HL-60 (cell line): Measurements from ENCODE around the gene FNDC3B.

ENCODE experiments used
- DNase-seq, 2 experiments: peaks; one replicate each; pipeline ENCODE4 v3.0.0-alpha.2; 2010 to 2020; ENCODE audit warnings: low read depth in 1 of 2, low spot score in 1 of 2
- H3K27ac ChIP-seq: fragments of 250-450 bp; sonication (Bioruptor Pico); replicated peaks from 2 replicates; pipeline ENCODE4 v1.5.1; 2020; ENCODE audit warnings: mild to moderate bottlenecking, moderate library complexity
- H3K27me3 ChIP-seq: fragments of 250-450 bp; sonication (Bioruptor Pico); 2 replicates; pipeline ENCODE4 v1.5.1; 2021; ENCODE audit warnings: mild to moderate bottlenecking, moderate library complexity; ENCODE audit not compliant: insufficient read depth, poor library complexity, severe bottlenecking
- H3K4me3 ChIP-seq: replicated peaks from 2 replicates; pipeline ENCODE4 v1.5.1; 2011; ENCODE audit warnings: mild to moderate bottlenecking, control low read depth, low read length; ENCODE audit not compliant: insufficient read depth
- GABPA ChIP-seq: IDR thresholded peaks from 2 replicates; pipeline ENCODE4 v1.6.1; 2012; ENCODE audit warnings: low read depth
- POLR2AphosphoS5 ChIP-seq: IDR thresholded peaks from 2 replicates; pipeline ENCODE4 v1.6.1; 2012; ENCODE audit warnings: low read depth
- SPI1 ChIP-seq: IDR thresholded peaks from 2 replicates; pipeline ENCODE4 v1.6.1; 2012; ENCODE audit warnings: low read depth, mild to moderate bottlenecking, borderline replicate concordance
- TF ChIP-seq, protein P1 (sequence below): IDR thresholded peaks from 2 replicates; pipeline ENCODE4 v1.6.1; 2012; ENCODE audit warnings: low read depth; ENCODE audit not compliant: insufficient replicate concordance
- TF ChIP-seq, protein P2 (sequence below): IDR thresholded peaks from one replicate; pipeline ENCODE4 v1.5.1; 2011; ENCODE audit warnings: low read length, control low read depth, inconsistent platforms; ENCODE audit not compliant: insufficient read depth

Gene FNDC3B

DNA sequence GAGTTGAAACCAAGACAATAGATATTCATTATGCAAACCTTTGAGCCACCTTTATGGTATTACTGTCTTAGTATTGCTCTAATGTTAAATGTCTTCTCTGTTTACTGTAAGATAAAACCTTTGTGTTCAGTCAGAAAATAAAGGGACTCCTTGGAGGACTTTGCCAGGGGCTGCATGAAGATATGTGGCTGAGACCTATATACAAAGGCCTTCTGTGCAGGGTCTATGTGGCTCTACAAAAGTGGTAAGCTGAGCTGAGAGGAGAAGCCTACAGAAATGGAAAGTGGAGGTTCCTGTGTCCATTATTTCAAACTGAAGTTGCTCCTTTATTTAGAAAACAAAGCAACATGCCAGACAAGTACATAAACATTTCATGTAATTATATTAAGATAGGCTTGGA is 131.5 kb downstream of the FNDC3B start:
- H3K4me3 ChIP-seq, result no peak overlapping the region
- DNase-seq, result no peak
- TF ChIP-seq, protein P1, sequence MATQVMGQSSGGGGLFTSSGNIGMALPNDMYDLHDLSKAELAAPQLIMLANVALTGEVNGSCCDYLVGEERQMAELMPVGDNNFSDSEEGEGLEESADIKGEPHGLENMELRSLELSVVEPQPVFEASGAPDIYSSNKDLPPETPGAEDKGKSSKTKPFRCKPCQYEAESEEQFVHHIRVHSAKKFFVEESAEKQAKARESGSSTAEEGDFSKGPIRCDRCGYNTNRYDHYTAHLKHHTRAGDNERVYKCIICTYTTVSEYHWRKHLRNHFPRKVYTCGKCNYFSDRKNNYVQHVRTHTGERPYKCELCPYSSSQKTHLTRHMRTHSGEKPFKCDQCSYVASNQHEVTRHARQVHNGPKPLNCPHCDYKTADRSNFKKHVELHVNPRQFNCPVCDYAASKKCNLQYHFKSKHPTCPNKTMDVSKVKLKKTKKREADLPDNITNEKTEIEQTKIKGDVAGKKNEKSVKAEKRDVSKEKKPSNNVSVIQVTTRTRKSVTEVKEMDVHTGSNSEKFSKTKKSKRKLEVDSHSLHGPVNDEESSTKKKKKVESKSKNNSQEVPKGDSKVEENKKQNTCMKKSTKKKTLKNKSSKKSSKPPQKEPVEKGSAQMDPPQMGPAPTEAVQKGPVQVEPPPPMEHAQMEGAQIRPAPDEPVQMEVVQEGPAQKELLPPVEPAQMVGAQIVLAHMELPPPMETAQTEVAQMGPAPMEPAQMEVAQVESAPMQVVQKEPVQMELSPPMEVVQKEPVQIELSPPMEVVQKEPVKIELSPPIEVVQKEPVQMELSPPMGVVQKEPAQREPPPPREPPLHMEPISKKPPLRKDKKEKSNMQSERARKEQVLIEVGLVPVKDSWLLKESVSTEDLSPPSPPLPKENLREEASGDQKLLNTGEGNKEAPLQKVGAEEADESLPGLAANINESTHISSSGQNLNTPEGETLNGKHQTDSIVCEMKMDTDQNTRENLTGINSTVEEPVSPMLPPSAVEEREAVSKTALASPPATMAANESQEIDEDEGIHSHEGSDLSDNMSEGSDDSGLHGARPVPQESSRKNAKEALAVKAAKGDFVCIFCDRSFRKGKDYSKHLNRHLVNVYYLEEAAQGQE, result no peak
- no peak for TF ChIP-seq SPI1
- no peak for TF ChIP-seq POLR2AphosphoS5
- TF ChIP-seq, protein P2, sequence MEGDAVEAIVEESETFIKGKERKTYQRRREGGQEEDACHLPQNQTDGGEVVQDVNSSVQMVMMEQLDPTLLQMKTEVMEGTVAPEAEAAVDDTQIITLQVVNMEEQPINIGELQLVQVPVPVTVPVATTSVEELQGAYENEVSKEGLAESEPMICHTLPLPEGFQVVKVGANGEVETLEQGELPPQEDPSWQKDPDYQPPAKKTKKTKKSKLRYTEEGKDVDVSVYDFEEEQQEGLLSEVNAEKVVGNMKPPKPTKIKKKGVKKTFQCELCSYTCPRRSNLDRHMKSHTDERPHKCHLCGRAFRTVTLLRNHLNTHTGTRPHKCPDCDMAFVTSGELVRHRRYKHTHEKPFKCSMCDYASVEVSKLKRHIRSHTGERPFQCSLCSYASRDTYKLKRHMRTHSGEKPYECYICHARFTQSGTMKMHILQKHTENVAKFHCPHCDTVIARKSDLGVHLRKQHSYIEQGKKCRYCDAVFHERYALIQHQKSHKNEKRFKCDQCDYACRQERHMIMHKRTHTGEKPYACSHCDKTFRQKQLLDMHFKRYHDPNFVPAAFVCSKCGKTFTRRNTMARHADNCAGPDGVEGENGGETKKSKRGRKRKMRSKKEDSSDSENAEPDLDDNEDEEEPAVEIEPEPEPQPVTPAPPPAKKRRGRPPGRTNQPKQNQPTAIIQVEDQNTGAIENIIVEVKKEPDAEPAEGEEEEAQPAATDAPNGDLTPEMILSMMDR, result no peak
- no peak for TF ChIP-seq GABPA
- H3K27ac ChIP-seq, result no peak overlapping the region
- no peaks in the 10 kb centered on the region for H3K27me3 ChIP-seq

DNA sequence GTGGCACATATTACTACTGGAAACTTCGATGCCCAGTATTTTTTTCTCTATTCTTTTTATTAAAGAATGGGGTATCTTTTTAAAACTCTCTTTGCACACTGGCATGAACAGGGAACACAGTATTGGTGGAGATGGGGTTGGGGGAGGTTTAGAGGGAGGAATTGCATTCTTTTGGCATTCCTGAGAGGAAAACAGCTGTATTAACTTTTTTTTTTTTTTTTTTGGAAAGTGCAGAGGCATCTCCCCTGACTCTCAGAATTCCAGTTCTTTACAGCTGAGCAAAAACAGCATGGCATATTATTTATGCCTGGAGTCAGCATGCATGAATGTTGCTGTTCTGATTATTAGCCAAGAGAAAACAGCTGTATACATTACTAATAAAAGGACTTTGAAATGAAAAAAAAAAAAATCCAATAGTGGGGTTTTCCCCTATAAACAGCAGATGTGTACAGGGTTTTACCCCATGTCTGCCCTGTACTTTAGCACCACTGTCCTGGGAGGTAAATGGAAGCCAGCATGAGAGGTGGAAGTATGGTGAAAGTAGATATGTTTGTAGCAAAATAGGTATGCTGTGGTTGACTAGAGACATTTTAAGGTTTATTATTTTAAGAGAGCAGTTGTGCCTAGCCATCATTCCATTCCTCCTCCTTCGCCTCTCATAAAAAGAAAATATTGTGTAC is 132.2 kb downstream of the FNDC3B start:
- TF ChIP-seq POLR2AphosphoS5 (no peak), SPI1 (no peak), GABPA (no peak)
- TF ChIP-seq, protein P1, result no peak
- TF ChIP-seq, protein P2, result no peak
- no peaks in the 10 kb centered on the region for H3K27me3 ChIP-seq
- no peak overlapping the region for H3K4me3 ChIP-seq
- DNase-seq, result no peak
- H3K27ac ChIP-seq, result no peak overlapping the region

DNA sequence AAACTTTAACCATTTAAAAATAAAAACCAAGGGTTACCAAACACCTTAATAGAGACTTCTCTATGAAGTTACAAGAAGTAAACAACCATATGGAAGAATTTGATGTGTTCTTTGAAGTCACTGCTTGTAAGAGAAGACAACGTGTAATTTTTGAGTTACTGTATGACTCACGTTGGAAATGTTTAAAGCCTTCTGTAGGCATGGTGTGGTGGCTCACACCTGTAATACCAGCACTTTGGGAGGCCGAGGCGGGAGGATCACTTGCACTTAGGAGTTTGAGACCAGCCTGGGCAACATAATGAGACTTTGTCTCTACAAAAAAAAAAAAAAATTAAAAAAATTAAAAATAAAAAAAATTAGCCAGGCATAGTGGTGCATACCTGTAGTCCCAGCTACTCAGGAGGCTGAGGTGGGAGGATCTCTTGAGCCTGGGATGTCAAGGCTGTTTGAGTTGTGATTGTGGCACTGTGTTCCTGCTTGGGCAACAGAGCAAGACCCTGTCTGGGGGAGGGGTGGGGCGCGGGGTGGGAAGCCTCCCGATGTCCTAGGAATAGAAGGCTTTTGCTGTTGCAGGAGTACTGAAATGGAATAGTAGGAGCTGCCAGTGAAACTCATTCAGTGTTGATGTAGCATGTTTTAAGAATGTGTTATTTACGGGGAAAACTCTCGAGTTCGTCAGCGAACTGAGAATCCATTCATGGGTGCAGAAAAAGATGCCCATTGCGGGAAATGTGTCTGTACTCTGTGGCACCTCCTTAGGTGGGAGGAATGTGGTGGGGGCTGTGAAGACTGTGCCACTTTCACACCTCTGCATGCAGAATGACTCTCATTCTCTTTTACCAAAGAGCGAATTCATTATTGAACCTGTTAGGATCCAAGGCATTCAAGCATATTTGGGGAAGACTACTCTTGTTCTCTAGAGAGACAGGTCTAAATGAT is 134.2 kb downstream of the FNDC3B start:
- Histone ChIP-seq H3K4me3 (no peak overlapping the region), H3K27me3 (no peaks in the 10 kb centered on the region), H3K27ac (no peak overlapping the region)
- no peak for TF ChIP-seq POLR2AphosphoS5
- TF ChIP-seq GABPA, result no peak
- no peak for TF ChIP-seq SPI1
- TF ChIP-seq, protein P2, result no peak
- TF ChIP-seq, protein P1, result no peak
- no peak for DNase-seq
